Gastroesophageal sphincter (tissue), 3 donors: Measurements from ENCODE around the gene CCDC107.

ENCODE experiments used
- POLR2AphosphoS5 ChIP-seq: sonication (generic); formaldehyde crosslinking; IDR thresholded peaks from one replicate; pipeline ENCODE4 v1.6.1; 2017; ENCODE audit warnings: antibody characterized with exemption
- TF ChIP-seq, protein P1 (sequence below), 4 experiments: fragments of 200-600 bp in 2 of 4; fragments of 450-650 bp in 2 of 4; sonication (generic) in 1 of 4; IDR thresholded peaks; one replicate each; pipeline ENCODE4 v1.5.1; 2017 to 2019; ENCODE audit warnings: antibody characterized with exemption in 4 of 4, mild to moderate bottlenecking in 2 of 4, moderate library complexity in 2 of 4

DNA sequence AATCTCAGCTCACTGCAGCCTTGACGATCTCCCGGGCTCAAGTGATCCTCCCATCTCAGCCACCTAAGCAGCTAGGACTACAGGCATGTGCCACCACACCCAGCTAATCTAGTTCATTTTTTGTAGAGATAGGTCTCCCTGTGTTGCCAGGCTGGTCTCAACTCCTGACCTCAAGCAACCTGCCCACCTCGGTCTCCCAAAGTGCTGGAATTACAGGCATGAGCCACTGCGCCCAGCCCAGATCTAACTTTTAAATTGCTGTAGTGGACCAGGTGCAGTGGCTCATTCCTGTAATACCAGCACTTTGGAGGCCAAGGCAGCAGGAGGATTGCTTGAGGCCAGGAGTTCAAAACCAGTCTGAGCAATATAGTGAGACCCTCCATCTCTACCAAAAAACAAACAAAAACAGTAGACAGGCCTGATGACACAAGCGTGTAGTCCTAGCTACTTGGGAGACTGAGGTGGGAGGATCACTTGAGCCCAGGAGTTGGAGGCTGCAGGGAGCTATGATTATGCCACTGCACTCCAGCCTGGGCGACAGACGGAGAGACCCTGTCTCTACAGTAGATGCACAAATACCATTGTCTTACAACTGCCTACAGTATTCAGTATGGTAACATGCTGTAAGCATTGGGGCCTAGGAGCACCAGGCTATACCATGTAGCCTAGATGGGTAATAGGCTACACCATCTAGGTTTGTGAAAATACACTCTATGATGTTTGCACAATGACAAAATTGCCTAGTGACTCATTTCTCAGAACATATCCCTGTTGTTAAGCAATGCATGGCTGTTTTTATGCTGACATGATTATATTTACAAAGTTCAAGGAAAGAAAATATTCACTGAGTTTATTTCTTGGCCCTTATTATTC is 5.9 kb upstream of the CCDC107 start:
- TF ChIP-seq, protein P1, sequence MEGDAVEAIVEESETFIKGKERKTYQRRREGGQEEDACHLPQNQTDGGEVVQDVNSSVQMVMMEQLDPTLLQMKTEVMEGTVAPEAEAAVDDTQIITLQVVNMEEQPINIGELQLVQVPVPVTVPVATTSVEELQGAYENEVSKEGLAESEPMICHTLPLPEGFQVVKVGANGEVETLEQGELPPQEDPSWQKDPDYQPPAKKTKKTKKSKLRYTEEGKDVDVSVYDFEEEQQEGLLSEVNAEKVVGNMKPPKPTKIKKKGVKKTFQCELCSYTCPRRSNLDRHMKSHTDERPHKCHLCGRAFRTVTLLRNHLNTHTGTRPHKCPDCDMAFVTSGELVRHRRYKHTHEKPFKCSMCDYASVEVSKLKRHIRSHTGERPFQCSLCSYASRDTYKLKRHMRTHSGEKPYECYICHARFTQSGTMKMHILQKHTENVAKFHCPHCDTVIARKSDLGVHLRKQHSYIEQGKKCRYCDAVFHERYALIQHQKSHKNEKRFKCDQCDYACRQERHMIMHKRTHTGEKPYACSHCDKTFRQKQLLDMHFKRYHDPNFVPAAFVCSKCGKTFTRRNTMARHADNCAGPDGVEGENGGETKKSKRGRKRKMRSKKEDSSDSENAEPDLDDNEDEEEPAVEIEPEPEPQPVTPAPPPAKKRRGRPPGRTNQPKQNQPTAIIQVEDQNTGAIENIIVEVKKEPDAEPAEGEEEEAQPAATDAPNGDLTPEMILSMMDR (IDR thresholded peaks at IDR 0.05) = no peak
- TF ChIP-seq POLR2AphosphoS5 = no peak
